GM10847 (cell line): ENCODE data around the gene ANO2.

ENCODE experiments used
- POLR2A ChIP-seq: IDR thresholded peaks from 2 replicates; pipeline ENCODE4 v1.6.1; 2011; ENCODE audit not compliant: insufficient read length; ENCODE audit errors: extremely low read depth

ANO2 gene

DNA sequence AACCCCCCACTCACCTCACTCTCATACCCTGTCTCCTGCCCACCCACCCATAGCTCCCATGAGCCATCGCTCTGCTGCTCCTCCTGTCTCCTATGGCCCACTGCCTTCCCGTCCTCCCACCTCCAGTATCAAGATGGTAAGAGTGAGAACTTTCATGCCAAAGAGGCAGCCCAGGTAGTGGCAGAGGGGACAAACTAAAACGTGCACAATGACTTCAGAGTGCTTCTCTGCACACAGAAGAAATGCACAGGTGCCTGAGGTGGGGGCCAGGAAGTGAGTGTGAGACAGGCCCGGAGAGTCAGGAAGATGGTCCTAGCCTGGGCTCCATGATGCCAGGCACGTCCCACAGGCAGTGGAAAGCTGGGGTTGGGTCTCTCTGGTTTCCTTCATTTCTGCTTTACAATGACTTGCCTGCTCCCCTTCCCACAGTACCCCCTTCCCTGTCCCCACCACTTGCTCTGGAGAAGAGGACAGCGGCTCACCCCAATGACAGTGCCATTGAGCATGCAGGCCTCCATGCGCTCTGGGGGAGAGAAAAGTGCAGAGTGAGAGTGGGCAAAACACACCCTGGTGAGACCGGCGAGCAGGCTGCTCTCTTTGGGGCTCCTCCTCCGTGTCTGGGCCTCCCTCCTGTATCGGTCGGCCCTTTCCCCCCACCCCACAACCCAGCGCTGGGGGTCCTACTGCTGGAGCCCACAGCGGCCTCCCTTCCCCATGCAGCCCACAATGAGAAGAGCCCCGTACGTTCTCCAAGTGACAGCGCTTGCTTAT is 22.8 kb upstream of the ANO2 start:
- no peak for TF ChIP-seq POLR2A

- TF ChIP-seq POLR2A = no peak
Observed at GRCh38 chr12:5966486-5967095, 21.5 kb upstream of the ANO2 start.

DNA sequence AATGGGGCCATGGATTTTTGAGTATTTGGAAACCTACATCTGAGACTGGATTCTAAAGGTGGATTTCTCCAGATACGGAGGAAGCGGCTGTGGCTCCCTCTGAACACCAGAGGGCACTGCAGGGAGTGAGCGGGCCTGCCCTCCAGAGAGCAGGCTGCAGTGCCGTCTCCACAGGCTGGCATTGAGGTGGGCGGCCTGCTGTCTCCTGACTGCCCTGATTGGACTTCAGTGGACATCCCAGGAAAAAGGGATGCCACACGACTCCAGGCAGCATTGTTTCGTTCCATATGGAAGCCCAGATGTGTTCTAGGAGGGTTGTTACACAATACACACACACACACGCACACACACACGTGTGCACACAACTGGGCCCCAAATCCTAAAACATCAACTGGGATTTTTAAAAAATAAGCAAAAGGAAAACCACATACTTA is 20.9 kb upstream of the ANO2 start:
- no peak for TF ChIP-seq POLR2A

DNA sequence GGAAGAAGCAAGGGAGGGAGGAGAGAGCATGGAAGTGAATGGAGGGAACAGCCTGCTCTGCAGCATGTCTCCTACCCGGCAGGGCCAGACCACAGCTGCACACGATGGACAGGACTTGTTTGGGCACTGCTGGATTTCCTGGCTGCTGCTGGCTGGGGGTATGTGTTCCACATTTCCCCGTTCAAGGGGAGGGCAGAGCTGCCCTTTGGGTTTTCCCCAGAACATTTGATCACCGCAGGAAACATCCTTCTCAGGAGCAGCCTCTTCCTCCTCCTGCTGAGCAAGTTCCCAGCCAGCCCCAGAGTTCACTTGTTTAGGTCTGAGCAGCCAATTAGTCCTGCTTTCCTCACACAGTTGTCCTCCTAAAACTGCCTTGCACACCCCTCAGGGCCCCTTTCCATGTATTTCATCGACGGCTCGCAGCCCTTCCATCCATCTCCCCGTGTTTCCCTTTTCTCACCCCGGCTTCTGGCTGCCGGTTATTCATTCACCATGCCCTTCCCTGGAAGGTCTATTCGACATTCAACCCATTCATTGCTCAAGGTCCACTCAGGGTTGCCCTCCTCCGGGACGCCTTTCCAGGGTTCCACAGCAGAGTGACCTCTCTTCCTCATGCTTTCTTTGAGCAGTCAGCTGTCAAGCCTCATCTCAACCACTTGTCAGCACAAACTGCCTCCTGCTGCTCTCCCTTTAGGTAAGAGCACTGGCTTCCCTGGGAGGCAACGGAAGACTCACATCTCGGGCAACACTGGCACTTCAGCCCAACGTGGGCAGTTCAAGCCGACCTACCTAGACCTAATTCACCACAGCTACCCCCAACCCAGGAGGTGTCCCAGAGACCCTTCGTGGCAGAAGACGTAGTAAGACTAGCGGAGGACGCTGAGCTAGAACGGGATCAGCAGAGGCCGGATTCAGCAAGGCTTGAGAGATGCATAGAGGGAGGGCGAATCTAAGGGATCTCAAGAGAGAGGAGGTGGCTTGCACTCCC is 20.1 kb upstream of the ANO2 start:
- TF ChIP-seq POLR2A = no peak

GRCh38 chr12:5963515-5963914 is 18.5 kb upstream of the ANO2 start:
- no peak for TF ChIP-seq POLR2A

DNA sequence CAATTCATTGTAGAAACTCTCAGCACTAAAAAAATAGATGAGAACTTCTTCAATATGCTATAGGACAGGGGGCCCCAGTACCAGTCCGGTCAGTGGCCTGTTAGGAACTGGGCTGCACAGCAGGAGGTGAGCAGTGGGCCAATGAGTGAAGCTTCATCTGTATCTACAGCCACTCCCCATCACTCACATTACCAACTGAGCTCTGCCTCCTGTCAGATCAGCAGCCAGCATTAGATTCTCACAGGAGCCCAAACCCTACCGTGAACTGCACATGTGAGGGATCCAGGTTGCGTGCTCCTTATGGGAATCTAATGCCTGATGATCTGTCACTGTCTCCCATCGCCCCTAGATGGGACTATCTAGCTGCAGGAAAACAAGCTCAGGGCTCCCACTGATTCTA is 15.7 kb upstream of the ANO2 start:
- TF ChIP-seq POLR2A = no peak

DNA sequence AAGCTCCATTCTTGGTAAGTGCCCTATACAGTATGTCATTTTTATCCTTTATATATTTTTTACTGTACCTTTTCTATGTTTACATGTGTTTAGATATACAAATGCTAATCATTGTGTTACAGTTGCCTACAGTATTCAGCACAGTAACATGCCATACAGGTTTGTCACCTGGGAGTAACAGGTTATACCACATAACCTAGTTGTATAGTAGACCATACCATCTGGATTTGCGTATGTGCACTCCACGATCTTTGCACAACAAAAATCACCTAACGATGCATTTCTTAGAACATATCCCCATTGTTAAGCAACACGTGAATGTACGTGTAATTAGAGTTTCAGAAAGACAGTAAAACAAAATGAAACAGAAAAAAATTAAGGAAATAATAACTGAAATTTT is 11.9 kb upstream of the ANO2 start:
- TF ChIP-seq POLR2A = no peak

GRCh38 chr12:5954661-5955060 is 9.6 kb upstream of the ANO2 start:
- TF ChIP-seq POLR2A = no peak

- no peak for TF ChIP-seq POLR2A
Observed at GRCh38 chr12:5953835-5954586, 9.0 kb upstream of the ANO2 start.

DNA sequence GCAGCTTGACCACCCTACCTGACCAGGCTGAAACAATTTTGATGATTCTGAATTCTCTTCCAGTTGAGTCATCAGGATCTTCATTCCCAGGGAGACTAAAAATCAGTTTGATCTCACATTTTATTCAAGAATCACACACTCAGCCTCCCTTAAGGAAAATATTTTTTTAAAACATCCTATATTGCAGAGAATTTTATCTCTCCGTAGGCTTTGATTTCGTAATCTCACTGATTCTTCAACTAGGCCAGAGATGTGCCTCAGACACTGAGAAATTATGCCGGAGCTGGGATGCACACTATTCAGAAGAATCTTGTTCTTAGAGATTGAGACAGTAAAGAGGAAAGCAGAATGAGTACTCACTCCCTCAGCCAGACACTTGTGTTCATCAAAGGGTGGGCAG is 7.0 kb upstream of the ANO2 start:
- no peak for TF ChIP-seq POLR2A

DNA sequence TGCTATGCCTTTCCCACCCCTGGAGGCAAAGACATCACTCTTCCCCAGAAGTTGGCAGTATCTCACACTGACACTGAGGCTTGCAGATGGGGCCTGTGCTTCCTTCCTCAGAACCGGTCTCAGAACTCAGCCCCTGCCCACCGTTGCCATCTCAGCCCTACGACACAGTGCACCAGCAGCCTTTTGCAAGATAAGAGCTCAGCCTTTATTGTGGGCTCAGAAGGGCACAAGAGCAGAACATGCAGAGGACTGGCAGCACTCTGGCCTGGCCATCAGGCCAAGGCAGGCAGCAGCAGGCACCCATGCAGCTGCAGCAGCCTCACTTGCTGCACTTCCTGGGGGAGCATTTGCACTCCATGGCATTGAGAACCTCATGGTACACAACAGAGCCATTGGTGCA is 3.6 kb upstream of the ANO2 start:
- no peak for TF ChIP-seq POLR2A

DNA sequence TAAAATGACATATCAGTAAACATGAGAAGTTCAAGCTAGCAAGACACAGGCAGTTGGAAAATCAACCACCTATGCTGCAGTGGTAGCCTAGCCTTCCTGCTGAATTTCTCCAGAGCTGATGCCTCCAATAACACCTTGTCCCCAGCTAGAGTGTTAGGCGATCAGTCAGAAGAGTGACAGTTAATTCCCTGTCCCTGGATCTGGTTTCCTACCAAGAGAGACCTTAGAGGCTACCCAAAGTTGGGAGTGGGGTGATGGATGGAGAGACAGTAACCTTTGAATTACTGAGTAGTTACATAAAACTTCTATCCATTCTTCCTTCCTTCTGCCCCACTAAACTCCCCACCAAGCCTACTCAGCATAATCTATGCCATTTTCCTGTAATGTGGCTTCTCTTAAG is 1.9 kb upstream of the ANO2 start:
- no peak for TF ChIP-seq POLR2A

GRCh38 chr12:5946388-5946787 is 1.3 kb upstream of the ANO2 start:
- TF ChIP-seq POLR2A = no peak

GRCh38 chr12:5944688-5945070 is 380 bp downstream of the ANO2 start:
- no peak for TF ChIP-seq POLR2A

- no peak for TF ChIP-seq POLR2A
Observed at GRCh38 chr12:5944053-5944452, 1.0 kb downstream of the ANO2 start.
